ENCODE data around the gene PXDN. TPM values are rescaled to one million over a fixed set of nuclear protein-coding genes. Genes with fewer than 3 reads are reported as not detected.

PXDN gene
- total and polyA plus RNA-seq, 8 donors = 3.3 to 71.6 (median 28.0) TPM

DNA sequence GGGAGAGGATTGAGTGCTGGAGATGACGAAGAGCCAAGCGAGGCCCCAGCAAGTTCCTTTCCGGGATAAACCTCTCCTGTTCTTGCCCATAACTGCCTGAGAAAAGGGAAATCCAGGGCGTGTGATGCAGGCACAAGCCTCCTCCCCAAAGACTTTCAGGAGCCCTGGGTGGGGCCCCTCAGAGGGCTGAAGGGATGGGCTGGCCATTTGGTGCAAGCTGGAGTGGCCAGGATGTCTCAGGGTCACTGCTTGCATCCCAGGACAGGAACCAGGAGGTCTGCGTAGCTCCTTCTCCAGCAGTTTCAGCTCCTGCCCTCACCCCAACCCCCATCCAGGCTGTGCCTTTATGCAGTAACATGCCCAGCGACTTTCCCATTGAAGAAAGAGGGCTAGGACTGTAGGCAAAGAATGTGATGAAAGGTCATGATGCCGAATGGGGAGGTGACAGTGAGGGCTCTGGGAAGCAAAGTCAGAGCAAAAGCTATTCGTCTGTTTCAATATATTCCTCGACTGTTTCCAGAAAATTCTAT, 80.2 kb downstream of the PXDN start:
- TF ChIP-seq, protein P1, sequence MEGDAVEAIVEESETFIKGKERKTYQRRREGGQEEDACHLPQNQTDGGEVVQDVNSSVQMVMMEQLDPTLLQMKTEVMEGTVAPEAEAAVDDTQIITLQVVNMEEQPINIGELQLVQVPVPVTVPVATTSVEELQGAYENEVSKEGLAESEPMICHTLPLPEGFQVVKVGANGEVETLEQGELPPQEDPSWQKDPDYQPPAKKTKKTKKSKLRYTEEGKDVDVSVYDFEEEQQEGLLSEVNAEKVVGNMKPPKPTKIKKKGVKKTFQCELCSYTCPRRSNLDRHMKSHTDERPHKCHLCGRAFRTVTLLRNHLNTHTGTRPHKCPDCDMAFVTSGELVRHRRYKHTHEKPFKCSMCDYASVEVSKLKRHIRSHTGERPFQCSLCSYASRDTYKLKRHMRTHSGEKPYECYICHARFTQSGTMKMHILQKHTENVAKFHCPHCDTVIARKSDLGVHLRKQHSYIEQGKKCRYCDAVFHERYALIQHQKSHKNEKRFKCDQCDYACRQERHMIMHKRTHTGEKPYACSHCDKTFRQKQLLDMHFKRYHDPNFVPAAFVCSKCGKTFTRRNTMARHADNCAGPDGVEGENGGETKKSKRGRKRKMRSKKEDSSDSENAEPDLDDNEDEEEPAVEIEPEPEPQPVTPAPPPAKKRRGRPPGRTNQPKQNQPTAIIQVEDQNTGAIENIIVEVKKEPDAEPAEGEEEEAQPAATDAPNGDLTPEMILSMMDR (IDR thresholded peaks at IDR 0.05) = no peak
- no peak for TF ChIP-seq EP300 (IDR thresholded peaks at IDR 0.05)
- TF ChIP-seq POLR2AphosphoS5 (IDR thresholded peaks at IDR 0.05) = no peak
- no peak for TF ChIP-seq POLR2A (IDR thresholded peaks at IDR 0.05)
- intact Hi-C loops (cut with DNase I; ENCODE audit: low total_unique reads) = no loop called here
- H3K4me1 ChIP-seq = no peaks in the 10 kb centered on the region
- no peaks in the 10 kb centered on the region for H3K27me3 ChIP-seq
- no peaks in the 10 kb centered on the region for H3K9me3 ChIP-seq
- no peak overlapping the region for H3K27ac ChIP-seq
- WGBS, 5 donors = 76 to 90% (median 87%) methylated on average over 7 to 9 of the region's 9 CpGs
- no peak overlapping the region for H3K4me3 ChIP-seq
- DNase-seq = peak in 1 of 2 donors; percentile 10
- H3K36me3 ChIP-seq = peaks cover 19 to 71% (median 66%) of the 10 kb centered on the region in 4 donors

DNA sequence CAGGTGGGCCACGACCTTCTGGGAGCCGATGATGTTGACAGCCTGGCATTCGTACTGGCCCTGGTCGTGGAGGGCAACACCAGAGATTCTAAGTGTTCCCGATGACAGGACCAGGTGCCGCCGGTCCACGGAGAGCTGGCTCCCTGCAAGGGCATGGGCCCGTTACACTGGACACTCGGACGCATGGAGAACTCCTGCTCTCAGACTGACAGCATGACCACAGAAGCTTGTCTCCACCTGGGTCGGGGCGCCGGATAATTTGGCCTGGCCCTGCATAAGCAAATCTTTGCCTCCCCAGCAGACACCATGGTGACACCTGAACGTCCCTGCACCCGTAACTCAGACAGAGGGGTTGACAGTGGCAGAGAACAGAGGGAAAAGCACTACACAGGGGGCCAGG, 80.7 kb downstream of the PXDN start:
- Histone ChIP-seq H3K27me3 (no peaks in the 10 kb centered on the region), H3K27ac (no peak overlapping the region), H3K9me3 (no peaks in the 10 kb centered on the region), H3K36me3 (peaks cover 19 to 74% (median 65%) of the 10 kb centered on the region in 4 donors), H3K4me3 (no peak overlapping the region), H3K4me1 (no peaks in the 10 kb centered on the region)
- intact Hi-C loops (cut with DNase I; ENCODE audit: low total_unique reads) = no loop called here
- 86 to 95% (median 92%) methylated on average over 16 of the region's 16 CpGs for WGBS, 5 donors
- no peak for TF ChIP-seq POLR2A (IDR thresholded peaks at IDR 0.05)
- no peak for TF ChIP-seq POLR2AphosphoS5 (IDR thresholded peaks at IDR 0.05)
- no peak for TF ChIP-seq EP300 (IDR thresholded peaks at IDR 0.05)
- peak in 1 of 2 donors; percentile 23 for DNase-seq

DNA sequence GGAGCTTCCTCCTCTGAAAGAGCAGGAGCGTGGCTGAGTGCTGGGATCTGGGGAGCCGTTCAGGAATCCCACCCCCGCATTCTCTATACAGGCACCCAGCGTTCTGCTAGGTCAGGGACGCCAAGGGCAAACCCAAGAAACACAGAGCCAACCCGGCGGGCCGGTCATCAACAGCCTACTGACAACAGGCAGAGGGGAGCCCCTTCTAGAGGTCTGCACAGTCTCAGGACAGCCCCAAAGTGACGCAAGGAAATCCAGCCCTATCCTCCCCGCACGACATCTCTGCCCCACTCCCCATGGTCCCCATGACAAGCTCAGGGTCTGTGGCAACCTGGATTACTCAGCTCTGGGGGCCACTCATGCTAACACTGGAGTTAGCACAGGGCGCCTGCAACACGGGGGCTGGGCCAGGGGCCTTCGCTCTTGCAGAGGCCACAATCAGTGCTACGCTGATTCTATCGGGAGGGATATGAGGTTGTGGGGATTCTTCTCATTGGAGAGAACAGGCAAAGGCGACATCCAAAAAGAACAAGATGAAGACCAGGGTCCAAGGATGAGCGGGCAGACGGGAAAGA, 81.6 kb downstream of the PXDN start:
- H3K27ac ChIP-seq = no peak overlapping the region
- intact Hi-C loops (cut with DNase I; ENCODE audit: low total_unique reads) = no loop called here
- DNase-seq = no peak
- TF ChIP-seq POLR2A (IDR thresholded peaks at IDR 0.05) (no peak), EP300 (IDR thresholded peaks at IDR 0.05) (no peak), POLR2AphosphoS5 (IDR thresholded peaks at IDR 0.05) (no peak)
- TF ChIP-seq, protein P1 (IDR thresholded peaks at IDR 0.05) = no peak
- H3K9me3 ChIP-seq = no peaks in the 10 kb centered on the region
- H3K4me3 ChIP-seq = no peak overlapping the region
- H3K4me1 ChIP-seq = no peaks in the 10 kb centered on the region
- H3K36me3 ChIP-seq = peaks cover 19 to 79% (median 67%) of the 10 kb centered on the region in 4 donors
- H3K27me3 ChIP-seq = no peaks in the 10 kb centered on the region
- 87 to 93% (median 92%) methylated on average over 19 of the region's 19 CpGs for WGBS, 5 donors

DNA sequence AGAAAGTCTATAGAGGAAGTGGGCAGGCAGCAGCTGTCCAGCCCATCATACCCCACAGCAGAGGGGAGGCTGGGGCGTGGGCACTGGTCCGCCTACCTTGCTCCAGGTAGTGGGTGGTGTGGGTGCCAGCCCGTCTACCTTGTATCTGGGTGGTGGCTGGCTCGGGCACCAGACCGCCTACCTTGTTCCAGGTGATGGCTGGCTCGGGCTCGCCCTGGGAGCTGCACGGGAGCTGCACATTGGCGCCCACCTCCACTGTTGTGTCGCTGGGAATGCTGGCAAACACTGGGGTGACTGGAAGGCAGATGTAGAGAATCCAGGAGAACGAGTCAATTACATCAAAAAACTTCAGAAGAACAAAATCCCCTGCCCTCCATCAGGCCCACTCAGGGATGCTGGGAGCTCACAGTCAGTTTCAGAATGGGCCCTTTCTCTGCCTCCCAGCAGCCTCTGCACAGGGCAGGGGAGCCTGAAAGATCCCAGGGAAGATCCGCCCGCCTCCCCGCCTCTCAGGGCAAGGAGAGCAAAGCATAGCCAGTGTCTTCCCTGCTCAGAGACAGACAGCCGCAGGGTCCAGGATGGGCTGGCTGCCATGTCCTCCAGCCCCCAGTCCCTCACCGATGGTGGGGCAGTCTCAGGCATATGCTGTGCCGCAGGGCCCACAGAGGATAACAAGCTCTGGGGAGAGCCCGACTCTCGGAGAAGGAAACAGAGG, 82.3 kb downstream of the PXDN start:
- Histone ChIP-seq H3K4me3 (no peak overlapping the region), H3K27me3 (no peaks in the 10 kb centered on the region), H3K4me1 (no peaks in the 10 kb centered on the region), H3K9me3 (no peaks in the 10 kb centered on the region), H3K36me3 (peaks cover 19 to 79% (median 67%) of the 10 kb centered on the region in 4 donors), H3K27ac (no peak overlapping the region)
- DNase-seq = no peak
- TF ChIP-seq POLR2AphosphoS5 (IDR thresholded peaks at IDR 0.05) = no peak
- no peak for TF ChIP-seq EP300 (IDR thresholded peaks at IDR 0.05)
- no peak for TF ChIP-seq POLR2A (IDR thresholded peaks at IDR 0.05)
- TF ChIP-seq, protein P1 (IDR thresholded peaks at IDR 0.05) = no peak
- intact Hi-C loops (cut with DNase I; ENCODE audit: low total_unique reads) = no loop called here
- WGBS, 5 donors = 85 to 92% (median 90%) methylated on average over 17 to 19 of the region's 19 CpGs

All from stomach (tissue), 9 donors.